ENCODE measurements around the gene PHF14. TPM values are rescaled to one million over a fixed set of nuclear protein-coding genes. Genes with fewer than 3 reads are reported as not detected.

Gene PHF14
- total RNA-seq, 6 donors from 2014 or later: 19.0 to 85.9 (median 24.0) TPM

- WGBS, 2 donors: 62 to 65% methylated on average over 2 of the region's 2 CpGs
- no peak overlapping the region for H3K4me3 ChIP-seq
- ATAC-seq (ENCODE audit: low FRiP score in 2 of 2): no peak
- peaks cover 0 to 11% (median 7%) of the 10 kb centered on the region in 4 donors for H3K36me3 ChIP-seq
- TF ChIP-seq POLR2AphosphoS5 (IDR thresholded peaks at IDR 0.05): no peak
- no peak for TF ChIP-seq CTCF (IDR thresholded peaks at IDR 0.05)
- no peak for TF ChIP-seq EP300 (IDR thresholded peaks at IDR 0.05)
- TF ChIP-seq POLR2A (IDR thresholded peaks at IDR 0.05): no peak
- DNase-seq: no peak
- no peaks in the 10 kb centered on the region for H3K27me3 ChIP-seq
- H3K4me1 ChIP-seq: no peaks in the 10 kb centered on the region
- no peaks in the 10 kb centered on the region for H3K9me3 ChIP-seq
- H3K27ac ChIP-seq: no peak overlapping the region
Measured at GRCh38 chr7:11060893-11061292, 87.2 kb downstream of the PHF14 start.

- no peak for ATAC-seq (ENCODE audit: low FRiP score in 2 of 2)
- no peaks in the 10 kb centered on the region for H3K4me1 ChIP-seq
Measured at GRCh38 chr7:11062110-11062509, 88.4 kb downstream of the PHF14 start.

GRCh38 chr7:11069591-11069990 is 95.9 kb downstream of the PHF14 start:
- peaks cover 0 to 6% (median 0%) of the 10 kb centered on the region in 4 donors for H3K36me3 ChIP-seq
- no peak for DNase-seq
- whole genome bisulfite sequencing, 2 donors: 76 to 78% methylated on average over 3 of the region's 3 CpGs
- H3K27ac ChIP-seq: no peak overlapping the region
- H3K4me3 ChIP-seq: no peak overlapping the region
- H3K9me3 ChIP-seq: no peaks in the 10 kb centered on the region
- TF ChIP-seq EP300 (IDR thresholded peaks at IDR 0.05) (no peak), POLR2AphosphoS5 (IDR thresholded peaks at IDR 0.05) (no peak), CTCF (IDR thresholded peaks at IDR 0.05) (no peak), POLR2A (IDR thresholded peaks at IDR 0.05) (no peak)
- H3K27me3 ChIP-seq: no peaks in the 10 kb centered on the region
- ATAC-seq (ENCODE audit: low FRiP score in 2 of 2): no peak
- H3K4me1 ChIP-seq: no peaks in the 10 kb centered on the region

More at GRCh38 chr7:11062110-11062509, 88.4 kb downstream of the PHF14 start:
- Histone ChIP-seq H3K4me3 (no peak overlapping the region), H3K36me3 (peaks cover 0 to 15% (median 7%) of the 10 kb centered on the region in 4 donors), H3K27ac (no peak overlapping the region), H3K27me3 (no peaks in the 10 kb centered on the region), H3K9me3 (no peaks in the 10 kb centered on the region)
- no peak for DNase-seq
- no peak for TF ChIP-seq CTCF (IDR thresholded peaks at IDR 0.05)
- TF ChIP-seq EP300 (IDR thresholded peaks at IDR 0.05): no peak
- TF ChIP-seq POLR2AphosphoS5 (IDR thresholded peaks at IDR 0.05): no peak
- TF ChIP-seq POLR2A (IDR thresholded peaks at IDR 0.05): no peak

- H3K4me3 ChIP-seq: no peak overlapping the region
- H3K27ac ChIP-seq: no peak overlapping the region
- ATAC-seq (ENCODE audit: low FRiP score in 2 of 2) (no peak), DNase-seq (no peak)
- no peaks in the 10 kb centered on the region for H3K27me3 ChIP-seq
- H3K36me3 ChIP-seq: no peaks in the 10 kb centered on the region
- no peaks in the 10 kb centered on the region for H3K9me3 ChIP-seq
- no peak for TF ChIP-seq CTCF (IDR thresholded peaks at IDR 0.05)
- no peak for TF ChIP-seq POLR2AphosphoS5 (IDR thresholded peaks at IDR 0.05)
- no peak for TF ChIP-seq POLR2A (IDR thresholded peaks at IDR 0.05)
- TF ChIP-seq EP300 (IDR thresholded peaks at IDR 0.05): no peak
- 84 to 86% methylated on average over 2 of the region's 2 CpGs for WGBS, 2 donors
- no peaks in the 10 kb centered on the region for H3K4me1 ChIP-seq
Measured at GRCh38 chr7:11077816-11078215, 104.1 kb downstream of the PHF14 start.

- no peak for DNase-seq
- H3K4me1 ChIP-seq: no peaks in the 10 kb centered on the region
- no peak overlapping the region for H3K4me3 ChIP-seq
- no peak for ATAC-seq (ENCODE audit: low FRiP score in 2 of 2)
- no peaks in the 10 kb centered on the region for H3K36me3 ChIP-seq
- 92 to 95% methylated on average over 4 of the region's 4 CpGs for WGBS, 2 donors
- TF ChIP-seq CTCF (IDR thresholded peaks at IDR 0.05) (no peak), EP300 (IDR thresholded peaks at IDR 0.05) (no peak), POLR2AphosphoS5 (IDR thresholded peaks at IDR 0.05) (no peak)
- H3K9me3 ChIP-seq: no peaks in the 10 kb centered on the region
- no peak overlapping the region for H3K27ac ChIP-seq
- H3K27me3 ChIP-seq: no peaks in the 10 kb centered on the region
Measured at GRCh38 chr7:11078247-11078834, 104.7 kb downstream of the PHF14 start.
